ENCODE results near the gene RBM7.

The RBM7 gene

GRCh38 chr11:114362326-114362725, 38.1 kb upstream of the RBM7 start:
- no peak overlapping the region for H3K27ac Mint-ChIP-seq
- TF ChIP-seq, protein P1, sequence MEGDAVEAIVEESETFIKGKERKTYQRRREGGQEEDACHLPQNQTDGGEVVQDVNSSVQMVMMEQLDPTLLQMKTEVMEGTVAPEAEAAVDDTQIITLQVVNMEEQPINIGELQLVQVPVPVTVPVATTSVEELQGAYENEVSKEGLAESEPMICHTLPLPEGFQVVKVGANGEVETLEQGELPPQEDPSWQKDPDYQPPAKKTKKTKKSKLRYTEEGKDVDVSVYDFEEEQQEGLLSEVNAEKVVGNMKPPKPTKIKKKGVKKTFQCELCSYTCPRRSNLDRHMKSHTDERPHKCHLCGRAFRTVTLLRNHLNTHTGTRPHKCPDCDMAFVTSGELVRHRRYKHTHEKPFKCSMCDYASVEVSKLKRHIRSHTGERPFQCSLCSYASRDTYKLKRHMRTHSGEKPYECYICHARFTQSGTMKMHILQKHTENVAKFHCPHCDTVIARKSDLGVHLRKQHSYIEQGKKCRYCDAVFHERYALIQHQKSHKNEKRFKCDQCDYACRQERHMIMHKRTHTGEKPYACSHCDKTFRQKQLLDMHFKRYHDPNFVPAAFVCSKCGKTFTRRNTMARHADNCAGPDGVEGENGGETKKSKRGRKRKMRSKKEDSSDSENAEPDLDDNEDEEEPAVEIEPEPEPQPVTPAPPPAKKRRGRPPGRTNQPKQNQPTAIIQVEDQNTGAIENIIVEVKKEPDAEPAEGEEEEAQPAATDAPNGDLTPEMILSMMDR (IDR thresholded peaks at IDR 0.05; ENCODE audit: unreplicated experiment in 3 of 3): no peak
- peaks cover 11% of the 10 kb centered on the region for H3K27me3 Mint-ChIP-seq (ENCODE audit: low read depth)
- H3K4me3 Mint-ChIP-seq: no peak overlapping the region
- H3K36me3 Mint-ChIP-seq (ENCODE audit: low read depth): no peaks in the 10 kb centered on the region
- peaks cover 4% of the 10 kb centered on the region for H3K9me3 Mint-ChIP-seq
- H3K4me1 Mint-ChIP-seq: peaks cover 5% of the 10 kb centered on the region

- Mint-ChIP-seq H3K27ac (no peak overlapping the region), H3K4me3 (no peak overlapping the region), H3K36me3 (ENCODE audit: low read depth) (no peaks in the 10 kb centered on the region), H3K4me1 (no peaks in the 10 kb centered on the region), H3K27me3 (ENCODE audit: low read depth) (peaks cover 11% of the 10 kb centered on the region), H3K9me3 (peaks cover 4% of the 10 kb centered on the region)
- TF ChIP-seq, protein P1 (IDR thresholded peaks at IDR 0.05; ENCODE audit: unreplicated experiment in 3 of 3): no peak
Observed at GRCh38 chr11:114362958-114363357, 37.5 kb upstream of the RBM7 start.

- TF ChIP-seq, protein P1 (IDR thresholded peaks at IDR 0.05; ENCODE audit: unreplicated experiment in 3 of 3): no peak
- no peaks in the 10 kb centered on the region for H3K9me3 Mint-ChIP-seq
- H3K27ac Mint-ChIP-seq: no peak overlapping the region
- H3K4me3 Mint-ChIP-seq: no peak overlapping the region
- peaks cover 11% of the 10 kb centered on the region for H3K27me3 Mint-ChIP-seq (ENCODE audit: low read depth)
- H3K4me1 Mint-ChIP-seq: no peaks in the 10 kb centered on the region
- no peaks in the 10 kb centered on the region for H3K36me3 Mint-ChIP-seq (ENCODE audit: low read depth)
Observed at GRCh38 chr11:114366331-114367243, 33.9 kb upstream of the RBM7 start.

GRCh38 chr11:114367244-114367957, 33.1 kb upstream of the RBM7 start:
- no peak overlapping the region for H3K4me3 Mint-ChIP-seq
- no peak overlapping the region for H3K27ac Mint-ChIP-seq
- no peaks in the 10 kb centered on the region for H3K9me3 Mint-ChIP-seq
- H3K27me3 Mint-ChIP-seq (ENCODE audit: low read depth): peaks cover 10% of the 10 kb centered on the region
- H3K4me1 Mint-ChIP-seq: no peaks in the 10 kb centered on the region
- H3K36me3 Mint-ChIP-seq (ENCODE audit: low read depth): no peaks in the 10 kb centered on the region
- TF ChIP-seq, protein P1 (IDR thresholded peaks at IDR 0.05; ENCODE audit: unreplicated experiment in 3 of 3): no peak

DNA sequence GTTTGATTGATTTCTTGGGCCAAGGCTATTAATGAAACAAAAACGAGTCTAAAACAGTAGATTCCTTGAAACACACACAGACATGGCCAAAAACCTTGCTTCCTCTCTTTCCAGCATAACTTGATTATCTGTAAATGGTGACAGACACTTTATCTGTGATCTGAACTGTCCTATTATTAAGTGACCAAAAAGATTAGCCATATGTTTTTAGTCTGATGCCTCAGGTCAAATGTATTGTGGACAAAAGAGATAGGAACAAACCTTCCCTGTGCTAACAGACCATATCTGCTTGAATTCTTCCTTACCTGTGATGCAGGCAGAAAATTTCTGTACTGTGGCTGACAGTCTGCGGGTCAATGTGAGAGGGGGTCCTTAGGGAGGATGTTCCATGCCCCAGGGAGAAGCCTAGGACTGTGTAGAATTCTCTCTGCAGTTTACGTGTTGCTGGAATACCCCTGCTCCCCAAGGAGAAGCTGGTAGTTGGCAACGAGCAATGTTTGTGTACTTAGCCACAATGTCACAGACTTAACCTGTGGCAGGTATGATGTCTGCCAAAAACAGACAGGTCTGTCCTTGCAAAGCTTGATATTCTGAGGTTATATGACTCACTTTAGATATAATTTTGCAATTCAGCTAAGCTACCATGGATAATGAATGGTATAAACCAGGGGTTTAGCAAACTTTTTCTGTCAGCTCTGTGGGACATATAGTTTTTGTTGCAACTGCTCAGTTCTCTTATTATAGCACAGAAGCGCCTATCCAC, 31.4 kb upstream of the RBM7 start:
- TF ChIP-seq, protein P1 (IDR thresholded peaks at IDR 0.05; ENCODE audit: unreplicated experiment in 3 of 3): no peak
- no peak overlapping the region for H3K27ac Mint-ChIP-seq
- H3K36me3 Mint-ChIP-seq (ENCODE audit: low read depth): no peaks in the 10 kb centered on the region
- no peak overlapping the region for H3K4me3 Mint-ChIP-seq
- H3K9me3 Mint-ChIP-seq: no peaks in the 10 kb centered on the region
- peaks cover 3% of the 10 kb centered on the region for H3K27me3 Mint-ChIP-seq (ENCODE audit: low read depth)
- H3K4me1 Mint-ChIP-seq: no peaks in the 10 kb centered on the region
